ENCODE results near the gene EIF3CL. TPM values are rescaled to one million over a fixed set of nuclear protein-coding genes. Genes with fewer than 3 reads are reported as not detected.
"Not testable (repeated sequence)": the region's sequence is repeated elsewhere in the genome, so short reads cannot be mapped to it uniquely, and the experiment has no call there.

EIF3CL gene
- polyA plus RNA-seq, 1 of the 3 experiments (the other 2 are of a cell fraction): 196 TPM

DNA sequence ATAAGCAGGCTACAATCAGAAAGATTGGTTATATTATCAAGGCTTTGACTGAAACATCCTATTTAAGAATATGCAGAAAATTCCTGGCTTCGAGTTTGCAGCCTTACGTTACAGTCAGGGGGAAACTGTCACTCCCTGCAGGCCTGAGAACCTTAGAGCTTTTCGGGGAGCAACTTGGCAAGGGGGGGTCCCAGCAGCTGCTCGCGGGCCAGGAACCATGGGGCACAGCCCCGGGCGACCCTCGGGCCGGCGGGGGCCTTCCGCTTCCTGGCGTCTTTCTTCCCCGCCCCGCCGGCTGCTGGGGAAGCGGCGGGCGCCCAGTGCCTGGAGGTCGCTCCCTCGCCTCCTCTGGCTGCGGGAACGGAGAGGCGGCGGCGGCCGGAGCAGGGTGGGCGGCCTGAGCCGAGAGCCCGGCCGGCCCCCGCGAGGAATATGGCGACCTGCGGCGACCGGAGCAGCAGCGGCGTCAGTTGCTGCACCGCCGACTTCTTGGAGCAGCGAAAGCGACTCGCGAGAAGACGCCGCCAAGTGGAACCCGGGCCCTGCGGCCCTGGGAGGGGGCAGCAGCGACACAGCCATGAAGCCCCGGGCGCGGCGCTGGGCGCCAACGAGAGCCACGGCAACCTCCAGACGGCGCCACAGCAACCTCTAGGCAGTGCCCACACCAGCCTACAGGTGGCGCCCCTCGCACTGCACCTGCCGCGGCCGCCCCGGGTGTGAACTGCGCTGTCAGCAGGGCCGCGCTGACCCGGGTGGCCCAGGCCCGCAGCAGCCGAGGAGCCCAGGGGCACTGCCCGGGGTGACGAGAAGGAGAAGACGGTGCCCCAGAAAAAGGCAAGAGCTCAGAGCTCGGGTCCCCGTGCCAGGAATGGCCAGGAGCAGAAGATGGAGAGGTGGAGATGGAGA, 39.1 kb downstream of the EIF3CL start:
- H3K4me2 ChIP-seq; H2AFZ ChIP-seq (ENCODE audit: low read depth); H3K9me3 ChIP-seq; POLR2A ChIA-PET; H3K9me2 ChIP-seq; H3K27ac ChIP-seq (ENCODE audit: low read depth in 2 of 2, low read length in 1 of 2); H4K20me1 ChIP-seq (ENCODE audit: insufficient read depth); H3K27me3 ChIP-seq (ENCODE audit: insufficient read depth); H3K36me3 ChIP-seq (replicated peaks in 1 of 2; ENCODE audit: control insufficient read depth in 1 of 2, insufficient read depth in 2 of 2, low read length in 1 of 2); CTCF ChIA-PET; H3K79me2 ChIP-seq (ENCODE audit: insufficient read depth); H3K4me1 ChIP-seq (ENCODE audit: control insufficient read depth in 1 of 2, insufficient read depth in 2 of 2, low read depth in 1 of 2, low read length in 1 of 2); H3K9ac ChIP-seq; H3K4me3 ChIP-seq (ENCODE audit: low read depth in 2 of 2, low read length in 1 of 2); DNase-seq; H3F3A ChIP-seq (replicated peaks; ENCODE audit: insufficient read depth): not testable (repeated sequence)
- WGBS (ENCODE audit: low lambda C conversion rate): no CpG with 5 or more reads among the region's 75 CpGs

DNA sequence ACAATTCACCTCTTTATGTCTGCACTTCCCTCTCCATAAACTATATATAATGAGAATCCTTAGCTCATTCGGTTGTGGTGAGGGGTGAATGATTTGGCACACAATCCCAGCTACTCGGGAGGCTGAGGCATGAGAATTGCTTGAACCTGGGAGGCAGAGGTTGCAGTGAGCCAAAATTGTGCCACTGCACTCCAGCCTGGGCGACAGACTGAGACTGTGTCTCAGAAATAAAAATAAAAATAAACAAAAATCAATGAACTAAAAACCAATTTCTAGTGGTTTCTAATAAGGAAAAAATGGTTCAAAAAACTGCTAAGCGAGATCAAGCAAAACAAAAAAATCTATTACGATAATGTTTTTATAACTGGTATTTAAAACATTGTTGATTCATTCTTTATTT, 40.2 kb downstream of the EIF3CL start, which contains the start of gene NPIPB6:
NPIPB6 (minus strand) TSS at position 101 of the 400 bp plus-strand sequence. CDS start 686 bp downstream, outside the sequence.
- WGBS (ENCODE audit: low lambda C conversion rate): no CpG with 5 or more reads among the region's 5 CpGs

DNA sequence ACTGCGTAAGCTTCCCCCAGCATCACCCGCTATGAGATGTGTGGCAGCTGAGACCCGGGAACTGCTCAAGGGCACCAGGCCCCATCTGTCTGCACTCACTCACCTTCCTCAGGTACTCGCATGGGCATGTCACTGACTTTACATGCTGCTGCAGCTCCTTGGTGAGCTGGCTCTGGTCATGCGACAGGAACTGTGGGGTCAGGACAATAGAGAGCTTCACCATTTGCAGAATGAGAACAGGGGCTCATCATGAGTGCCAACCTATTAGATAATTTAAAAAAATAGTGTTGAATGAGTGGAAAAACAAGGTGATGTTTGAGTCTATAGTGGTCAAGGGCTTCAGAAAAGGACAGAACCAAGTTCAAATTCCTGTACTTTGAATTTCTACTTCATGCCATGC, 41.0 kb downstream of the EIF3CL start:
- H3F3A ChIP-seq (replicated peaks; ENCODE audit: insufficient read depth); H4K20me1 ChIP-seq (ENCODE audit: insufficient read depth); H3K36me3 ChIP-seq (replicated peaks in 1 of 2; ENCODE audit: control insufficient read depth in 1 of 2, insufficient read depth in 2 of 2, low read length in 1 of 2); H3K4me3 ChIP-seq (ENCODE audit: low read depth in 2 of 2, low read length in 1 of 2); POLR2A ChIA-PET; H3K9me2 ChIP-seq; H3K4me2 ChIP-seq; DNase-seq; H3K4me1 ChIP-seq (ENCODE audit: control insufficient read depth in 1 of 2, insufficient read depth in 2 of 2, low read depth in 1 of 2, low read length in 1 of 2); H3K27me3 ChIP-seq (ENCODE audit: insufficient read depth); H3K9me3 ChIP-seq; H3K9ac ChIP-seq; H2AFZ ChIP-seq (ENCODE audit: low read depth); H3K27ac ChIP-seq (ENCODE audit: low read depth in 2 of 2, low read length in 1 of 2); CTCF ChIA-PET; H3K79me2 ChIP-seq (ENCODE audit: insufficient read depth): not testable (repeated sequence)
- 100% methylated on average over 2 of the region's 5 CpGs for WGBS (ENCODE audit: low lambda C conversion rate)

More for the DNA sequence above, 40.2 kb downstream of the EIF3CL start, which contains the start of gene NPIPB6:
- H3K9ac ChIP-seq; H3K9me2 ChIP-seq; CTCF ChIA-PET; H3K36me3 ChIP-seq (replicated peaks in 1 of 2; ENCODE audit: control insufficient read depth in 1 of 2, insufficient read depth in 2 of 2, low read length in 1 of 2); H3K9me3 ChIP-seq; H4K20me1 ChIP-seq (ENCODE audit: insufficient read depth); H3K27me3 ChIP-seq (ENCODE audit: insufficient read depth); H3K4me3 ChIP-seq (ENCODE audit: low read depth in 2 of 2, low read length in 1 of 2); POLR2A ChIA-PET; H3F3A ChIP-seq (replicated peaks; ENCODE audit: insufficient read depth); H3K4me1 ChIP-seq (ENCODE audit: control insufficient read depth in 1 of 2, insufficient read depth in 2 of 2, low read depth in 1 of 2, low read length in 1 of 2); H2AFZ ChIP-seq (ENCODE audit: low read depth); H3K27ac ChIP-seq (ENCODE audit: low read depth in 2 of 2, low read length in 1 of 2); H3K4me2 ChIP-seq; DNase-seq; H3K79me2 ChIP-seq (ENCODE audit: insufficient read depth): not testable (repeated sequence)

DNA sequence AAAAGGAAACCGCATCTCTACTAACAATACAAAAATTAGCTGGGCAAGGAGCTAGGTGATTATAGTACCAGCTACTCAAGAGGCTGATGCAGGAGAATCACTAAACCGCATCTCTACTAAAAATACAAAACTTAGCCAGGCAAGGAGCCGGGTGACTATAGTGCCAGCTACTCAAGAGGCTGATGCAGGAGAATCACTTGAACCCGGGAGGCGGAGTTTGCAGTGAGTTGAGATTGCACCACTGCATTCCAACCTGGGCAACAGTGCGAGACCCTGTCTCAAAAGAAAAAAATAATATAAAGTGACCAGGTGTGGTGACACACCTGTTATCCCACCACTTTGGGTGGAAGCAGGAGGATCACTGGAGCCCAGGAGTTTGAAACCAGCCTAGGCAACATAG, 65.4 kb downstream of the EIF3CL start:
- 92% methylated on average over 6 of the region's 6 CpGs for WGBS (ENCODE audit: low lambda C conversion rate)
- H3K4me2 ChIP-seq; H3K9me2 ChIP-seq; H3K36me3 ChIP-seq (replicated peaks in 1 of 2; ENCODE audit: control insufficient read depth in 1 of 2, insufficient read depth in 2 of 2, low read length in 1 of 2); H3K4me3 ChIP-seq (ENCODE audit: low read depth in 2 of 2, low read length in 1 of 2); H3K27ac ChIP-seq (ENCODE audit: low read depth in 2 of 2, low read length in 1 of 2); H4K20me1 ChIP-seq (ENCODE audit: insufficient read depth); DNase-seq; H2AFZ ChIP-seq (ENCODE audit: low read depth); H3F3A ChIP-seq (replicated peaks; ENCODE audit: insufficient read depth); H3K4me1 ChIP-seq (ENCODE audit: control insufficient read depth in 1 of 2, insufficient read depth in 2 of 2, low read depth in 1 of 2, low read length in 1 of 2); H3K9me3 ChIP-seq; H3K79me2 ChIP-seq (ENCODE audit: insufficient read depth); POLR2A ChIA-PET; H3K27me3 ChIP-seq (ENCODE audit: insufficient read depth); CTCF ChIA-PET; H3K9ac ChIP-seq: not testable (repeated sequence)

DNA sequence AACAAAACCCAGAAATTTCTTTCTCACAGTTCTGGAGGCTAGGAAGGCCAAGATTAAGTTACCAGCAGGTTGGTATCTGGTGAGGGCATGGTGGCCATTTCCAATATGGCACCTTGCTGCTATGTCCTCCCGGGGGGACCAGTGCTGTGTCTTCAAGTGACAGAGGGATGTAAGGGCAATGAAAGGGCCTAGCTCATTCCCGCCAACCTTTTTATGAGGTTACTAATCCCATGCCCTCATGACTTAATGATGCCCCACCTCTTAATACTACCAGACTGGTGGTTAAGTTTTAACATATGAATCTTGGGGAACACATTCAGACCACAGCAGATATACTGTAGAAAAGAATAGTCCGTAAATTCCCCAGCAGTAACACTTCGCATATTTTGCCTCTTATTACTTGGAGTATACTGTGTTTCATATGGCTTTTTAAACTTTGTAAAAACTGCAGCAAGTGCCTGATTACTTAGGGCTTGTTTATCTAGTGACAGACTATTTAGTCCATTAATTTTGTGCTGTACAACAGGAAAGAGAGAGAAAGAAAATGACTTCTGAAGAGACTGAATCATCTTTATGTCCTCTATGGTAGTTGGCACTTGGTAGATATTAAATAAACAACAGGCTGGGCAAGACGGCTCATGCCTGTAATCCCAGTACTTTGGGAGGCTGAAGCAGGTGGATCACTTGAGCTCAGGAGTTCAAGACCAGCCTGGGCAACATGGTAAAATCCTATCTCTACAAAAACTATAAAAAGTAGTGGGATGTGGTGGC, 66.5 kb downstream of the EIF3CL start:
- H3K4me1 ChIP-seq (ENCODE audit: control insufficient read depth in 1 of 2, insufficient read depth in 2 of 2, low read depth in 1 of 2, low read length in 1 of 2); H3K9me2 ChIP-seq; H2AFZ ChIP-seq (ENCODE audit: low read depth); H3K9ac ChIP-seq; H3K4me3 ChIP-seq (ENCODE audit: low read depth in 2 of 2, low read length in 1 of 2); H4K20me1 ChIP-seq (ENCODE audit: insufficient read depth); H3F3A ChIP-seq (replicated peaks; ENCODE audit: insufficient read depth); H3K27ac ChIP-seq (ENCODE audit: low read depth in 2 of 2, low read length in 1 of 2); POLR2A ChIA-PET; H3K9me3 ChIP-seq; H3K4me2 ChIP-seq; CTCF ChIA-PET; H3K79me2 ChIP-seq (ENCODE audit: insufficient read depth); H3K27me3 ChIP-seq (ENCODE audit: insufficient read depth); DNase-seq; H3K36me3 ChIP-seq (replicated peaks in 1 of 2; ENCODE audit: control insufficient read depth in 1 of 2, insufficient read depth in 2 of 2, low read length in 1 of 2): not testable (repeated sequence)
- 80% methylated on average over 4 of the region's 5 CpGs for WGBS (ENCODE audit: low lambda C conversion rate)

DNA sequence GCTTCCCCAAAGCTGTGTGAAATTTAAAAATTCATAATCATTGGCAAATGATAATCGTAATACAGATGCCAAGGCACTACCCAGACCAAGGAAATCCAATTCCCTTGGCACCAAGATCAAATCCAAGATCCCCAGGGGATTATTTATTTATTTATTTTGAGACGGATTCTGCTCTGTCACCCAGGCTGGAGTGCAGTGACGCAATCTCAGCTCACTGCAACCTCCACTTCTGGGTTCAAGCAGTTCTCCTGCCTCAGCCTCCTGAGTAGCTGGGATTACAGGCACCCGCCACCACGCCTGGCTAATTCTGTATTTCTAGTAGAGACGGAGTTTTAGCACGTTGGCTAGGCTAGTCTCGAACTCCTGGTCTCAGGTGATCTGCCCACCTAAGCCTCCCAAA, 68.0 kb downstream of the EIF3CL start:
- CTCF ChIA-PET; H3K4me1 ChIP-seq (ENCODE audit: control insufficient read depth in 1 of 2, insufficient read depth in 2 of 2, low read depth in 1 of 2, low read length in 1 of 2); H3K9me2 ChIP-seq; H3K4me3 ChIP-seq (ENCODE audit: low read depth in 2 of 2, low read length in 1 of 2); H3K9me3 ChIP-seq; H4K20me1 ChIP-seq (ENCODE audit: insufficient read depth); H3K27me3 ChIP-seq (ENCODE audit: insufficient read depth); H3K79me2 ChIP-seq (ENCODE audit: insufficient read depth); H3K36me3 ChIP-seq (replicated peaks in 1 of 2; ENCODE audit: control insufficient read depth in 1 of 2, insufficient read depth in 2 of 2, low read length in 1 of 2); H2AFZ ChIP-seq (ENCODE audit: low read depth); H3K27ac ChIP-seq (ENCODE audit: low read depth in 2 of 2, low read length in 1 of 2); H3K9ac ChIP-seq; POLR2A ChIA-PET; H3K4me2 ChIP-seq; DNase-seq; H3F3A ChIP-seq (replicated peaks; ENCODE audit: insufficient read depth): not testable (repeated sequence)
- 59% methylated on average over 4 of the region's 8 CpGs for WGBS (ENCODE audit: low lambda C conversion rate)
